NB4 (cell line): Measurements from ENCODE around the gene TAS1R3.

Experiments
- DNase-seq: peaks from one replicate; pipeline ENCODE4 v3.0.0; 2010; ENCODE audit warnings: low read depth
- H3K4me3 ChIP-seq: one replicate; pipeline ENCODE4 v1.5.1; 2011; ENCODE audit warnings: mild to moderate bottlenecking, low read depth, low read length, moderate library complexity
- MAX ChIP-seq: IDR thresholded peaks from 2 replicates; pipeline ENCODE4 v1.6.1; 2011; ENCODE audit warnings: low read depth, low read length
- MYC ChIP-seq: IDR thresholded peaks from 2 replicates; pipeline ENCODE4 v1.6.1; 2011; ENCODE audit warnings: low read depth, low read length
- POLR2A ChIP-seq: IDR thresholded peaks from 2 replicates; pipeline ENCODE4 v1.6.1; 2011; ENCODE audit warnings: mild to moderate bottlenecking; ENCODE audit not compliant: insufficient read length; ENCODE audit errors: extremely low read depth
- TF ChIP-seq, protein P1 (sequence below): IDR thresholded peaks from one replicate; pipeline ENCODE4 v1.5.1; 2012; ENCODE audit warnings: low read depth, low read length

TAS1R3 gene

DNA sequence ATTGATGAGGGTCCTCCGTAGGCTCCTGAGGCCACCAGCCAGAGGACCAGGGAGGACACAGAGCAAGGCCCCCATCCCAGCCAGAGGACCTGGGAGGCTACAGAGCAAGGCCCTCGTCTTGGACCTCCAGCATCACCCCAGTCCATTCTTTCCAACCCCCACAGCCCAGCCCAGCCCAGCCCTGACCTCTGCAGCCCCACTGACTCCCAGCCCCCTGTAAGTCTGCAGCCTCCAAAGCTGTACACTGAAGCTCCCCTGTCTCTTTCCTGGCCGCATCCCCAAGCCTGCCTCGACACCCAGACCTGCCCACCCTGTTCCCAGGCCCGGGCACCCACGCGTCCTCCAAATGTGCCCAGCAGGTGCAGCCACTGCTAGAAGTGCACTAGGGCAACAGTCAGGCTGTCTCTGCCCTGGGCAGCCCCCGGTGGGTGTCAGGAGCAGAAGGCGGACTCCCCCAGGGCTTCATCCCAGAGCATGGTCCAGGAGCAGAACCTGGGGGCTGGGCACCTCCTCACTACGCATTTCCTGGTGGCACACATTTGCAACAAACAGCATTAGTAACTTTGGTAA lies 16.0 kb downstream of the TAS1R3 start:
- no peak for DNase-seq
- H3K4me3 ChIP-seq = peak overlapping the region; percentile 67
- TF ChIP-seq MAX = no peak
- TF ChIP-seq, protein P1, sequence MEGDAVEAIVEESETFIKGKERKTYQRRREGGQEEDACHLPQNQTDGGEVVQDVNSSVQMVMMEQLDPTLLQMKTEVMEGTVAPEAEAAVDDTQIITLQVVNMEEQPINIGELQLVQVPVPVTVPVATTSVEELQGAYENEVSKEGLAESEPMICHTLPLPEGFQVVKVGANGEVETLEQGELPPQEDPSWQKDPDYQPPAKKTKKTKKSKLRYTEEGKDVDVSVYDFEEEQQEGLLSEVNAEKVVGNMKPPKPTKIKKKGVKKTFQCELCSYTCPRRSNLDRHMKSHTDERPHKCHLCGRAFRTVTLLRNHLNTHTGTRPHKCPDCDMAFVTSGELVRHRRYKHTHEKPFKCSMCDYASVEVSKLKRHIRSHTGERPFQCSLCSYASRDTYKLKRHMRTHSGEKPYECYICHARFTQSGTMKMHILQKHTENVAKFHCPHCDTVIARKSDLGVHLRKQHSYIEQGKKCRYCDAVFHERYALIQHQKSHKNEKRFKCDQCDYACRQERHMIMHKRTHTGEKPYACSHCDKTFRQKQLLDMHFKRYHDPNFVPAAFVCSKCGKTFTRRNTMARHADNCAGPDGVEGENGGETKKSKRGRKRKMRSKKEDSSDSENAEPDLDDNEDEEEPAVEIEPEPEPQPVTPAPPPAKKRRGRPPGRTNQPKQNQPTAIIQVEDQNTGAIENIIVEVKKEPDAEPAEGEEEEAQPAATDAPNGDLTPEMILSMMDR = no peak
- no peak for TF ChIP-seq POLR2A
- no peak for TF ChIP-seq MYC

- TF ChIP-seq POLR2A = no peak
- TF ChIP-seq MYC = no peak
- TF ChIP-seq, protein P1 = no peak
- no peak for TF ChIP-seq MAX
- peak overlapping the region; percentile 67 for H3K4me3 ChIP-seq
- peak; percentile 62 for DNase-seq
These were observed 16.8 kb downstream of the TAS1R3 start for GRCh38 chr1:1347663-1348419.

- TF ChIP-seq MYC = peak; percentile 43; the same call in 1 of the 2 replicates
- peak; percentile 41; the same call in 1 of the 2 replicates for TF ChIP-seq MAX
- TF ChIP-seq POLR2A = no peak
- peak; percentile 59 for DNase-seq
- H3K4me3 ChIP-seq = peak overlapping the region; percentile 67
These were observed 17.6 kb downstream of the TAS1R3 start for GRCh38 chr1:1348420-1349255.

GRCh38 chr1:1349256-1350012 lies 18.4 kb downstream of the TAS1R3 start, which contains the start of gene DVL1:
DVL1 (minus strand) TSS chr1:1349418; CDS start chr1:1349065, 353 bp downstream.
- TF ChIP-seq MAX (no peak), POLR2A (peak; percentile 65), MYC (0 out of 2 replicates have a peak, but pooled peaks have one; percentile 3)
- TF ChIP-seq, protein P1 = peak; percentile 41
- peak; percentile 81 for DNase-seq
- peak within 1 kb of the TSS; percentile 67 for H3K4me3 ChIP-seq

DNA sequence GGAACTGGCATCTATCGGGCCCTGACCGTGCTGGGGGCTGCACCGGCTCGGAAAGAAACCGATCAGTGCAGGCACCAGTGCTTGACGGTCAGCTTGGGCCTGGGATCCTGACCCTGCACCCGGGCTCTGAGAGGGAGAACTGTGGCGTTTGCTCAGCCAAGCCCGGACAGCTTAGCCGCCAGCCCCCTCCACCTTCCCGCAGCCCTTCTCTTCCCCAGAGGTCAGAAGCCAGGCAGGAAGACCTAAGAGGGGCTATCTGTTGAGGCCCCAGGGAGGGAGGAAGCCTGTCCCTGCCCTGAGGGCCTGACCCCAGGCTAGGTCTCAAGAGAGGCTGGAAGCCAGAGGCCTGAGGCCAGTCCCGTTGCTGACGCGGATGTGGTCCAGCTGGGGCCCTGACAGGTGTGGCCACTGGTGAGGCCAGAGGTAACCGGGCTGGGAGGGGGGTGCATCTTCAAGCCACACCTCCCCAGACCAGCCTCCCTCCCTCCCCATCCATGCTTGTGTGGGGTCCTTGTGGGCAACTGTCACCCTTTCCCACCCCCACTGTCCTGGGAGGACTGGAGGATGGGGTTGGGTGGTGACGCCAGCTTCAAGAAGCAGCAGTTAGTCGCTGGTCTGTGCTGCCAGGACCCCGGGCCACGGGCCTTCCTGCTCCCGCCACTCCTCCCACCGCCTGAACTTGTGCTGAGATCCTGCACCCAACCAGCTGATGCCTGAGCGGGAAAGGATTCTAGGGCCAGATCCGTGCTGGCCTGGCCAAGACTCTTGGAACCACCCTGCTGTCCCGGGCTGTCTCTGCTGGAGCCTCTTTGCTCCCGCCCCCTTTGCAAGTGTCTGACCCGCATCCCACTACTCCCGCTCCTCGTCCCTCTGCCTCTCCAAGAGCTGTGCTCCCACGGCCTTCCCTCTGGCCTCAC lies 20.7 kb downstream of the TAS1R3 start:
- DNase-seq = no peak
- TF ChIP-seq POLR2A (no peak), MAX (no peak), MYC (no peak)
- TF ChIP-seq, protein P1 = no peak
- H3K4me3 ChIP-seq = no peak overlapping the region
